ENCODE results near the gene CEP290.

- TF ChIP-seq YY1 (IDR thresholded peaks at IDR 0.05; ENCODE audit: low read depth, low read length): no peak
- TF ChIP-seq POLR2A (IDR thresholded peaks at IDR 0.05; ENCODE audit: low read depth, low read length): no peak
- no peak for TF ChIP-seq REST (IDR thresholded peaks at IDR 0.05; ENCODE audit: low read depth, low read length)
- TF ChIP-seq SRF (IDR thresholded peaks at IDR 0.05; ENCODE audit: low read depth in 2 of 2, low read length in 2 of 2): no peak
- TF ChIP-seq CBX5 (IDR thresholded peaks at IDR 0.05; ENCODE audit: low read depth): no peak
- TF ChIP-seq CTCF (IDR thresholded peaks at IDR 0.05 in 2 of 3, conservative IDR thresholded peaks at IDR 0.05 in 1 of 3; ENCODE audit: control insufficient read depth in 2 of 3, extremely low read depth in 1 of 3, insufficient read depth in 1 of 3, low read depth in 3 of 3, low read length in 3 of 3): peak; percentile 28 to 62 (median 50); a peak in 4 of 6 replicates
Observed at GRCh38 chr12:88052686-88053085, 89.2 kb downstream of the CEP290 start.

Data from GM12878 (cell line).